ENCODE measurements around the gene IL18.

- TF ChIP-seq CTCF (IDR thresholded peaks at IDR 0.05) (no peak), POLR2A (IDR thresholded peaks at IDR 0.05) (no peak)
Observed at GRCh38 chr11:112177589-112177988, 13.7 kb upstream of the IL18 start.

Measured in Peyer's patch (tissue), 4 donors.